HCT116 (cell line): Measurements from ENCODE around the gene SCD5. TPM values are rescaled to one million over a fixed set of nuclear protein-coding genes. Genes with fewer than 3 reads are reported as not detected.

Source experiments
- ATAC-seq: fragments of 200-7000 bp; cut with Tn5 transposase; 2 replicates; pipeline ENCODE4 v1.9.1; 2020; ENCODE audit warnings: mild to moderate bottlenecking, moderate library complexity
- BruUV-seq: library from RNA; stranded (reverse); fragments of 400-500 nt; replicated peaks from 2 replicates; lab custom pipeline; 2021; lab: Mats Ljungman, UMichigan
- CTCF ChIA-PET: fragments of 300-600 bp; sonication (Branson Sonifier 250); formaldehyde crosslinking; loops from one replicate; lab custom pipeline; 2021; ENCODE audit warnings: antibody characterized with exemption; lab: Charles Lee
- POLR2A ChIA-PET: fragments of 300-600, 350-600 bp; sonication (Branson Sonifier 250); formaldehyde crosslinking; loops from one replicate; lab custom pipeline; 2021; ENCODE audit warnings: antibody characterized with exemption; lab: Charles Lee
- RAD21 ChIA-PET, 2 experiments: fragments of 300-600 bp; sonication (Branson Sonifier 250); formaldehyde crosslinking; loops; one replicate each; lab custom pipeline; 2023; ENCODE audit warnings: low total read pairs in 2 of 2; ENCODE audit not compliant: uncharacterized antibody in 2 of 2, unreplicated experiment in 2 of 2, low non-redundant PET in 1 of 2; lab: Charles Lee
- DNase-seq: peaks from one replicate; pipeline ENCODE4 v3.0.0-alpha.2; 2010; ENCODE audit warnings: low read depth, low spot score
- H2AFZ ChIP-seq: fragments of 200-600 bp; shearing (Covaris generic), sonication (generic); 2 replicates; pipeline ENCODE4 v1.6.1; 2017; ENCODE audit warnings: low read depth, mixed run types, mixed read lengths, antibody characterized with exemption, low read length; ENCODE audit not compliant: poor library complexity, severe bottlenecking
- H3K27ac ChIP-seq: 2 replicates; pipeline ENCODE4 v1.5.1; 2012; ENCODE audit warnings: low read depth, low read length
- H3K27me3 ChIP-seq: fragments of 200-600 bp; sonication (generic); 2 replicates; pipeline ENCODE4 v1.6.1; 2016; ENCODE audit warnings: mixed run types, low read length, mixed read lengths; ENCODE audit not compliant: insufficient read depth
- H3K36me3 ChIP-seq, 2 experiments: fragments of 200-500 bp in 1 of 2; fragments of 200-600 bp in 1 of 2; sonication (Bioruptor generic) in 1 of 2; sonication (generic) in 1 of 2; 2 replicates each; pipeline versions ENCODE4 v1.5.1 to v1.6.1; 2014 to 2016; ENCODE audit warnings: low read length in 2 of 2, inconsistent platforms in 1 of 2, mixed read lengths in 1 of 2, mixed run types in 1 of 2; ENCODE audit not compliant: insufficient read depth in 2 of 2, control insufficient read depth in 1 of 2
- H3K4me1 ChIP-seq, 2 experiments: fragments of 200-600 bp in 1 of 2; sonication (generic) in 1 of 2; 2 replicates each; pipeline versions ENCODE4 v1.5.1 to v1.6.1; 2012 to 2017; ENCODE audit warnings: low read length in 2 of 2, inconsistent platforms in 1 of 2, mild to moderate bottlenecking in 1 of 2, mixed read lengths in 1 of 2, mixed run types in 1 of 2, moderate library complexity in 1 of 2; ENCODE audit not compliant: insufficient read depth in 2 of 2, control insufficient read depth in 1 of 2
- H3K4me2 ChIP-seq: fragments of 200-600 bp; sonication (generic); 2 replicates; pipeline ENCODE4 v1.6.1; 2017; ENCODE audit warnings: mixed run types, low read length, mixed read lengths
- H3K4me3 ChIP-seq, 2 experiments: fragments of 200-600 bp in 1 of 2; sonication (generic) in 1 of 2; replicated peaks in 1 of 2; 2 replicates each; pipeline ENCODE4 v1.5.1; 2011 to 2016; ENCODE audit warnings: low read length in 2 of 2, control low read depth in 1 of 2, low read depth in 1 of 2, mild to moderate bottlenecking in 1 of 2, mixed read lengths in 1 of 2, mixed run types in 1 of 2
- H3K79me2 ChIP-seq: fragments of 200-600 bp; sonication (generic); 2 replicates; pipeline ENCODE4 v1.6.1; 2017; ENCODE audit warnings: mild to moderate bottlenecking, mixed run types, low read length, moderate library complexity, mixed read lengths; ENCODE audit not compliant: insufficient read depth
- H3K9ac ChIP-seq: fragments of 200-600 bp; sonication (generic); 2 replicates; pipeline ENCODE4 v1.6.1; 2016; ENCODE audit warnings: low read length, mixed read lengths
- H3K9me2 ChIP-seq: fragments of 200-600 bp; sonication (generic), shearing (Covaris generic); 2 replicates; pipeline ENCODE4 v1.6.1; 2017; ENCODE audit warnings: mixed run types, mild to moderate bottlenecking, moderate library complexity; ENCODE audit not compliant: insufficient read depth
- H3K9me3 ChIP-seq, 2 experiments: fragments of 200-500 bp in 1 of 2; fragments of 200-600 bp in 1 of 2; sonication (Bioruptor generic) in 1 of 2; sonication (generic) in 1 of 2; 2 replicates each; pipeline ENCODE4 v1.6.1; 2014 to 2017; ENCODE audit warnings: low read length in 2 of 2, mixed read lengths in 2 of 2, inconsistent platforms in 1 of 2, low read depth in 1 of 2, mild to moderate bottlenecking in 1 of 2, mixed run types in 1 of 2, moderate library complexity in 1 of 2; ENCODE audit not compliant: control insufficient read depth in 1 of 2, insufficient read depth in 1 of 2
- H4K20me1 ChIP-seq: fragments of 200-600 bp; sonication (generic), shearing (Covaris generic); 2 replicates; pipeline ENCODE4 v1.6.1; 2017; ENCODE audit warnings: mixed run types, mild to moderate bottlenecking, moderate library complexity; ENCODE audit not compliant: insufficient read depth
- CBX3 ChIP-seq: IDR thresholded peaks from 2 replicates; pipeline ENCODE4 v1.6.1; 2012; ENCODE audit warnings: low read depth
- EGR1 ChIP-seq: IDR thresholded peaks from 2 replicates; pipeline ENCODE4 v1.6.1; 2012; ENCODE audit warnings: low read depth
- ELF1 ChIP-seq: IDR thresholded peaks from 2 replicates; pipeline ENCODE4 v1.6.1; 2012; ENCODE audit warnings: low read depth, borderline replicate concordance
- EZH2 ChIP-seq: fragments of 200-600 bp; sonication (generic); IDR thresholded peaks from 2 replicates; pipeline ENCODE4 v1.6.1; 2017; ENCODE audit warnings: antibody characterized with exemption, mixed run types
- EZH2phosphoT487 ChIP-seq: fragments of 200-600 bp; IDR thresholded peaks from 2 replicates; pipeline ENCODE4 v1.6.1; 2018; ENCODE audit warnings: antibody characterized with exemption, borderline replicate concordance
- POLR2A ChIP-seq: IDR thresholded peaks from 2 replicates; pipeline ENCODE4 v1.7.0; 2011; ENCODE audit warnings: borderline replicate concordance; ENCODE audit not compliant: insufficient read depth, insufficient read length; ENCODE audit errors: extremely low read depth
- POLR2AphosphoS5 ChIP-seq: IDR thresholded peaks from 2 replicates; pipeline ENCODE4 v1.6.1; 2011; ENCODE audit warnings: mild to moderate bottlenecking, low read depth, low read length, moderate library complexity
- SIN3A ChIP-seq: IDR thresholded peaks from 2 replicates; pipeline ENCODE4 v1.6.1; 2012; ENCODE audit warnings: low read depth
- SP1 ChIP-seq: IDR thresholded peaks from 2 replicates; pipeline ENCODE4 v1.6.1; 2012; ENCODE audit warnings: low read depth
- SRF ChIP-seq: IDR thresholded peaks from 2 replicates; pipeline ENCODE4 v1.6.1; 2012; ENCODE audit warnings: low read depth
- TCF7L2 ChIP-seq: IDR thresholded peaks from 2 replicates; pipeline ENCODE4 v1.7.0; 2011; ENCODE audit warnings: borderline replicate concordance, inconsistent platforms; ENCODE audit not compliant: insufficient read depth, insufficient read length; ENCODE audit errors: extremely low read depth
- YY1 ChIP-seq: IDR thresholded peaks from 2 replicates; pipeline ENCODE4 v1.6.1; 2011; ENCODE audit warnings: low read length, low read depth, moderate library complexity, mild to moderate bottlenecking; ENCODE audit not compliant: insufficient replicate concordance; ENCODE audit errors: extremely low read depth
- ZNF274 ChIP-seq: fragments of 200-500 bp; sonication (Bioruptor generic); IDR thresholded peaks from 2 replicates; pipeline ENCODE4 v1.6.1; 2014; ENCODE audit warnings: mild to moderate bottlenecking, low read depth, low read length, inconsistent platforms
- intact Hi-C: fragments of 100-400 bp; cut with micrococcal nuclease; formaldehyde crosslinking; loops from 2 replicates; pipeline ENCODE4 v1.10.0; 2022
- total RNA-seq: library from RNA; stranded (reverse); gene quantifications from one replicate; pipeline ENCODE4 v1.2.1, GENCODE V29; 2021; ENCODE audit not compliant: unreplicated experiment
- TF ChIP-seq, protein P1 (sequence below): IDR thresholded peaks from 2 replicates; pipeline ENCODE4 v1.6.1; 2012
- TF ChIP-seq, protein P2 (sequence below): IDR thresholded peaks from 2 replicates; pipeline ENCODE4 v1.6.1; 2012

The SCD5 gene
- total RNA-seq, 1 experiment from 2014 or later = 21.7 TPM

DNA sequence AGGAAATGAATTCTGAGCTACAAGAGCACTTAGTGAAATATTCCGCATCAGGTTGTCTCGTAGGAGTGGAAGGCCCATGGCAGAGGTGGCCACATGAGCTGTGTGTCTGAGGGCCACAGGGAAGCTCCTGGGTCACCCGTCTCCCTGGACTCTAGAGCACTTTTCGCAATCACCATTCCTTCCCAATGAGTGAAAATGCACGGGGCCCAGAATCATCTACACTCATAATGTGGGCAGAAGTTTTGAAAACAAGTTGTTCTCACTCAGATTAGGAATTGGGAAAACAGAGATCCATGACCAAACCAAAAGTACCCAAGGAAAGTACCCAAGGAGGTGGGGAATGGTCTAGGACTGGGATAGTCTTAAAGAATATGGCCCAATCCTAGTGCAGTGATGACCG, 94.4 kb downstream of the SCD5 start:
- intact Hi-C loops = no loop called here
- ChIA-PET POLR2A (no interaction called here), CTCF (no interaction called here), RAD21 (no interaction called here)
- Histone ChIP-seq H3K4me2 (no peak overlapping the region), H3K27ac (no peak overlapping the region), H3K36me3 (no peaks in the 10 kb centered on the region), H3K27me3 (no peaks in the 10 kb centered on the region), H3K9ac (no peak overlapping the region), H3K9me2 (no peaks in the 10 kb centered on the region), H3K79me2 (no peaks in the 10 kb centered on the region), H3K4me1 (no peaks in the 10 kb centered on the region), H3K9me3 (no peaks in the 10 kb centered on the region), H4K20me1 (no peaks in the 10 kb centered on the region), H3K4me3 (no peak overlapping the region), H2AFZ (no peak overlapping the region)
- no peak for ATAC-seq
- TF ChIP-seq EGR1 (no peak), CBX3 (no peak), EZH2phosphoT487 (no peak), POLR2A (no peak), ZNF274 (no peak), TCF7L2 (no peak), SIN3A (no peak), EZH2 (no peak), YY1 (no peak), ELF1 (no peak), SP1 (no peak), POLR2AphosphoS5 (no peak), SRF (no peak)
- TF ChIP-seq, protein P1, sequence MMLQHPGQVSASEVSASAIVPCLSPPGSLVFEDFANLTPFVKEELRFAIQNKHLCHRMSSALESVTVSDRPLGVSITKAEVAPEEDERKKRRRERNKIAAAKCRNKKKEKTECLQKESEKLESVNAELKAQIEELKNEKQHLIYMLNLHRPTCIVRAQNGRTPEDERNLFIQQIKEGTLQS = no peak
- TF ChIP-seq, protein P2, sequence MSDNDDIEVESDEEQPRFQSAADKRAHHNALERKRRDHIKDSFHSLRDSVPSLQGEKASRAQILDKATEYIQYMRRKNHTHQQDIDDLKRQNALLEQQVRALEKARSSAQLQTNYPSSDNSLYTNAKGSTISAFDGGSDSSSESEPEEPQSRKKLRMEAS = no peak
- no peak for DNase-seq
- no TSS peak for BruUV-seq
